ENCODE data around the gene GALNT7. TPM values are rescaled to one million over a fixed set of nuclear protein-coding genes. Genes with fewer than 3 reads are reported as not detected.

The GALNT7 gene
- total RNA-seq, 1 donor from 2014 or later, result 8.2 TPM

- DNase-seq (ENCODE audit: low spot score in 2 of 2), result no peak
- Histone ChIP-seq H3K9me3 (no peaks in the 10 kb centered on the region), H3K4me3 (no peak overlapping the region), H3K27me3 (no peaks in the 10 kb centered on the region), H3K27ac (no peak overlapping the region), H3K36me3 (no peaks in the 10 kb centered on the region), H3K4me1 (no peaks in the 10 kb centered on the region)
- intact Hi-C loops (cut with DNase I), result no loop called here
- no peak for TF ChIP-seq CTCF (IDR thresholded peaks at IDR 0.05)
Observed at GRCh38 chr4:173138624-173139023, 30.0 kb upstream of the GALNT7 start.

- Histone ChIP-seq H3K36me3 (no peaks in the 10 kb centered on the region), H3K9me3 (no peaks in the 10 kb centered on the region), H3K4me3 (no peak overlapping the region), H3K4me1 (no peaks in the 10 kb centered on the region), H3K27me3 (no peaks in the 10 kb centered on the region), H3K27ac (no peak overlapping the region)
- intact Hi-C loops (cut with DNase I), result no loop called here
- TF ChIP-seq CTCF (IDR thresholded peaks at IDR 0.05), result no peak
- DNase-seq (ENCODE audit: low spot score in 2 of 2), result no peak
Observed at GRCh38 chr4:173139561-173139960, 29.1 kb upstream of the GALNT7 start.

GRCh38 chr4:173145131-173145530, 23.5 kb upstream of the GALNT7 start:
- intact Hi-C loops (cut with DNase I), result no loop called here
- H3K27ac ChIP-seq, result no peak overlapping the region
- no peak for DNase-seq (ENCODE audit: low spot score in 2 of 2)
- no peak for TF ChIP-seq CTCF (IDR thresholded peaks at IDR 0.05)
- no peaks in the 10 kb centered on the region for H3K4me1 ChIP-seq
- no peaks in the 10 kb centered on the region for H3K27me3 ChIP-seq
- no peak overlapping the region for H3K4me3 ChIP-seq
- H3K9me3 ChIP-seq, result no peaks in the 10 kb centered on the region
- H3K36me3 ChIP-seq, result no peaks in the 10 kb centered on the region

GRCh38 chr4:173146456-173146855, 22.2 kb upstream of the GALNT7 start:
- H3K27ac ChIP-seq, result no peak overlapping the region
- no peak overlapping the region for H3K4me3 ChIP-seq
- DNase-seq (ENCODE audit: low spot score in 2 of 2), result no peak
- H3K4me1 ChIP-seq, result no peaks in the 10 kb centered on the region
- no peak for TF ChIP-seq CTCF (IDR thresholded peaks at IDR 0.05)
- H3K27me3 ChIP-seq, result no peaks in the 10 kb centered on the region
- H3K36me3 ChIP-seq, result no peaks in the 10 kb centered on the region
- H3K9me3 ChIP-seq, result no peaks in the 10 kb centered on the region
- intact Hi-C loops (cut with DNase I), result no loop called here

GRCh38 chr4:173151496-173151895, 17.1 kb upstream of the GALNT7 start:
- H3K4me1 ChIP-seq, result no peaks in the 10 kb centered on the region
- no peak for TF ChIP-seq CTCF (IDR thresholded peaks at IDR 0.05)
- DNase-seq (ENCODE audit: low spot score in 2 of 2), result no peak
- no peaks in the 10 kb centered on the region for H3K27me3 ChIP-seq
- intact Hi-C loops (cut with DNase I), result no loop called here
- no peak overlapping the region for H3K27ac ChIP-seq
- no peaks in the 10 kb centered on the region for H3K9me3 ChIP-seq
- no peak overlapping the region for H3K4me3 ChIP-seq
- no peaks in the 10 kb centered on the region for H3K36me3 ChIP-seq

- intact Hi-C loops (cut with DNase I), result no loop called here
- H3K36me3 ChIP-seq, result no peaks in the 10 kb centered on the region
- no peaks in the 10 kb centered on the region for H3K27me3 ChIP-seq
- H3K27ac ChIP-seq, result no peak overlapping the region
- H3K4me3 ChIP-seq, result no peak overlapping the region
- no peak for TF ChIP-seq CTCF (IDR thresholded peaks at IDR 0.05)
- no peaks in the 10 kb centered on the region for H3K9me3 ChIP-seq
- DNase-seq (ENCODE audit: low spot score in 2 of 2), result no peak
- H3K4me1 ChIP-seq, result no peaks in the 10 kb centered on the region
Observed at GRCh38 chr4:173152104-173152503, 16.5 kb upstream of the GALNT7 start.
